Body of pancreas (tissue), 4 donors: ENCODE measurements around the gene HYCC1. TPM values are rescaled to one million over a fixed set of nuclear protein-coding genes. Genes with fewer than 3 reads are reported as not detected.

ENCODE experiments used
- ATAC-seq: fragments of 150-250 bp; one replicate; pipeline ENCODE4 v1.9.1; 2016
- DNase-seq, 4 donors: peaks; one replicate each; pipeline ENCODE4 v3.0.0-alpha.2; 2019
- H3K27ac ChIP-seq, 4 donors: fragments of 200-600 bp; sonication (generic); 1 replicate in 3 of 4; 2 replicates in 1 of 4; pipeline versions ENCODE4 v1.5.1 to v1.6.1; 2016 to 2019; ENCODE audit warnings: mild to moderate bottlenecking in 1 of 4, mixed read lengths in 1 of 4, moderate library complexity in 1 of 4
- H3K27me3 ChIP-seq, 2 donors: fragments of 200-600 bp; sonication (generic); one replicate each; pipeline ENCODE4 v1.6.0; 2016; ENCODE audit warnings: mild to moderate bottlenecking in 1 of 2
- H3K36me3 ChIP-seq, 2 donors: fragments of 200-600 bp; sonication (generic); replicated peaks in 1 of 2; 2 replicates each; pipeline ENCODE4 v1.5.1; 2016; ENCODE audit warnings: low read depth in 2 of 2; ENCODE audit not compliant: insufficient read depth in 1 of 2
- H3K4me1 ChIP-seq: fragments of 200-600 bp; sonication (generic); one replicate; pipeline ENCODE4 v1.6.0; 2016
- H3K4me3 ChIP-seq, 2 donors: fragments of 200-600 bp; sonication (generic); 1 replicate in 1 of 2; 2 replicates in 1 of 2; pipeline ENCODE4 v1.5.1; 2016 to 2019
- H3K9me3 ChIP-seq, 3 donors: fragments of 200-600 bp; sonication (generic); 1 replicate in 2 of 3; 2 replicates in 1 of 3; pipeline ENCODE4 v1.5.1; 2016
- CTCF ChIP-seq, 7 experiments: fragments of 450-650 bp in 4 of 7; fragments of 200-600 bp in 3 of 7; sonication (generic) in 3 of 7; IDR thresholded peaks; one replicate each; pipeline ENCODE4 v1.5.1; 2016 to 2019; ENCODE audit warnings: antibody characterized with exemption in 7 of 7
- POLR2A ChIP-seq, 3 donors: fragments of 450-650 bp; IDR thresholded peaks; one replicate each; pipeline ENCODE4 v1.6.1; 2016; ENCODE audit warnings: antibody characterized with exemption in 3 of 3, mild to moderate bottlenecking in 2 of 3
- WGBS, 2 donors: methylation state at CpG; one replicate each; pipeline ENCODE4 v1.1.5; 2017; 5-methylcytosine and 5-hydroxymethylcytosine counted together
- intact Hi-C: fragments of 100-400 bp; cut with DNase I; formaldehyde crosslinking; loops from one replicate; pipeline ENCODE4 v1.15.1; 2023
- total RNA-seq, 2 donors: library from RNA; depleted of rRNA; stranded (reverse); fragments of >200 nt; gene quantifications; one replicate each; pipeline ENCODE4 v1.1.0, GENCODE V29; 2016

Gene HYCC1
- total RNA-seq, 2 donors from 2014 or later, result 8.6 to 10.5 TPM

- 51 to 54% methylated on average over 9 of the region's 9 CpGs for WGBS, 2 donors
- Histone ChIP-seq H3K27me3 (no peaks in the 10 kb centered on the region), H3K4me3 (no peak overlapping the region), H3K9me3 (no peaks in the 10 kb centered on the region), H3K27ac (no peak overlapping the region), H3K36me3 (no peaks in the 10 kb centered on the region), H3K4me1 (peaks cover 8% of the 10 kb centered on the region)
- intact Hi-C loops, result no loop called here
- ATAC-seq (no peak), DNase-seq (no peak)
- TF ChIP-seq CTCF (IDR thresholded peaks at IDR 0.05) (no peak), POLR2A (IDR thresholded peaks at IDR 0.05) (no peak)
Observed at GRCh38 chr7:23016345-23017253, 2.7 kb upstream of the HYCC1 start.

GRCh38 chr7:23014681-23015080 lies 751 bp upstream of the HYCC1 start:
- Histone ChIP-seq H3K27me3 (no peaks in the 10 kb centered on the region), H3K9me3 (no peaks in the 10 kb centered on the region), H3K27ac (no peak overlapping the region), H3K4me1 (peaks cover 8% of the 10 kb centered on the region), H3K4me3 (no peak overlapping the region), H3K36me3 (no peaks in the 10 kb centered on the region)
- ATAC-seq, result no peak
- no peak for TF ChIP-seq CTCF (IDR thresholded peaks at IDR 0.05)
- no peak for TF ChIP-seq POLR2A (IDR thresholded peaks at IDR 0.05)
- 24 to 47% methylated on average over 2 of the region's 2 CpGs for WGBS, 2 donors
- no peak for DNase-seq
- intact Hi-C loops, result no loop called here

GRCh38 chr7:23012908-23013714 lies 819 bp downstream of the HYCC1 start:
- ATAC-seq, result peak; percentile 1
- Histone ChIP-seq H3K9me3 (no peaks in the 10 kb centered on the region), H3K36me3 (no peaks in the 10 kb centered on the region), H3K27ac (peak overlapping the region; percentile 44 to 78 (median 66)), H3K27me3 (no peaks in the 10 kb centered on the region), H3K4me1 (peaks cover 8% of the 10 kb centered on the region), H3K4me3 (peak overlapping the region; percentile 26 to 93)
- TF ChIP-seq POLR2A (IDR thresholded peaks at IDR 0.05), result no peak
- TF ChIP-seq CTCF (IDR thresholded peaks at IDR 0.05), result peak in 1 of 7 experiments; percentile 14
- peak in 3 of 4 donors; percentile 18 to 34 (median 28) for DNase-seq
- intact Hi-C loops, result no loop called here
- 0% methylated on average over 15 to 43 of the region's 52 CpGs for WGBS, 2 donors

GRCh38 chr7:23012186-23012585 lies 1.7 kb downstream of the HYCC1 start:
- Histone ChIP-seq H3K4me3 (no peak overlapping the region), H3K27me3 (no peaks in the 10 kb centered on the region), H3K4me1 (peaks cover 8% of the 10 kb centered on the region), H3K9me3 (no peaks in the 10 kb centered on the region), H3K36me3 (no peaks in the 10 kb centered on the region), H3K27ac (no peak overlapping the region)
- no peak for TF ChIP-seq CTCF (IDR thresholded peaks at IDR 0.05)
- TF ChIP-seq POLR2A (IDR thresholded peaks at IDR 0.05), result no peak
- DNase-seq (no peak), ATAC-seq (no peak)
- WGBS, 2 donors, result 66 to 72% methylated on average over 6 of the region's 6 CpGs
- intact Hi-C loops, result no loop called here
